Measurements from ENCODE around the gene SPEM2. TPM values are rescaled to one million over a fixed set of nuclear protein-coding genes. Genes with fewer than 3 reads are reported as not detected.
"Not testable (repeated sequence)": the region's sequence is repeated elsewhere in the genome, so short reads cannot be mapped to it uniquely, and the experiment has no call there.

Gene SPEM2
- total RNA-seq, 1 experiment from 2014 or later = not detected

DNA sequence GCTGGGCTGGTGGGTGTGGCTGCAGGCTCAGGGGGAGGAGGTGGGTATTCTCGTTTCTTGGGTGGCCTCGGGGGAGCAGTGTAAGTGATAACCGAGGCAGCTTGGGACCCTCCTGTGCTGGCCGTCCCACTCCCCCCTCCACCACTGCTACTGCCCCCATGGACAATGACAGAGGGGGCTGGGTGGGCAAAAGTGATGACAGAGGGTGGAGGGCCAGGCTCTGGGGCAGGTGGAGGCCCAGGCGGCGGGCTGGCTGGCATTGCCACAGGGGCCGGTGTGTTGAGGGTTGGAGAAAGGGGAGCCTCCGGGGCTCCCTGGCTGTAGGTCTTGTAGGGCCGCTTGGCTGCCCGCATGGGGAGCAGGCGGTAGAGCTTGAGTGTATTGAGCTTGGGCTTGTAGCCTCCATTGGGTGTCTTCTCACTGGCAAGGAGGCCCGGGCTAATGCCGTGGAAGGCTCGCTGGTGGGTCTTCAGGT is 38.0 kb downstream of the SPEM2 start:
- Histone ChIP-seq H3K27me3 (no peaks in the 10 kb centered on the region), H3K9me3 (replicated peaks) (no peaks in the 10 kb centered on the region), H3K27ac (no peak overlapping the region), H3K36me3 (no peaks in the 10 kb centered on the region; the same call in none of the 2 replicates), H3K4me1 (no peaks in the 10 kb centered on the region), H3K4me3 (no peak overlapping the region)
- DNase-seq = no peak

DNA sequence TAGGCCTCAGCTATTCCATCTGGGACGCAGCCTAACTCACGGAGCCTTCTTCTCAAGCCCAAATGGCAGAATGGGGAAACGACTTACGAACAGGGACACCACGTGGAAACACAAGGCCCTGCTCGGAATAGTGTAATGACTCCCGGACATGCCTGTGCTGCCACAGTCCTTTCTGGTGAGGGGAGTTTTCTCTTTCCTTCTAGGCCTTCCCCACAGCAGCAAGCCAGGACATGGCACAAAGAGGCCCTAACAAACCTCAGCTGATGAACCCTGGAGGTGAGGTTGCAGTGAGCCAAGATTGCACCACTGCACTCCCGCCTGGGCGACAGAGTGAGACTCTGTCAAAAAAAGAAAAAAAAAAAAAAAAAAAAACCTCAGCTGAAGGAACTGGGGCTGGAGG is 38.7 kb downstream of the SPEM2 start:
- no peak for DNase-seq
- H3K4me3 ChIP-seq = no peak overlapping the region
- H3K27me3 ChIP-seq = no peaks in the 10 kb centered on the region
- no peaks in the 10 kb centered on the region; the same call in 1 of the 2 replicates for H3K36me3 ChIP-seq
- no peaks in the 10 kb centered on the region for H3K9me3 ChIP-seq (replicated peaks)
- H3K27ac ChIP-seq = no peak overlapping the region
- H3K4me1 ChIP-seq = no peaks in the 10 kb centered on the region

DNA sequence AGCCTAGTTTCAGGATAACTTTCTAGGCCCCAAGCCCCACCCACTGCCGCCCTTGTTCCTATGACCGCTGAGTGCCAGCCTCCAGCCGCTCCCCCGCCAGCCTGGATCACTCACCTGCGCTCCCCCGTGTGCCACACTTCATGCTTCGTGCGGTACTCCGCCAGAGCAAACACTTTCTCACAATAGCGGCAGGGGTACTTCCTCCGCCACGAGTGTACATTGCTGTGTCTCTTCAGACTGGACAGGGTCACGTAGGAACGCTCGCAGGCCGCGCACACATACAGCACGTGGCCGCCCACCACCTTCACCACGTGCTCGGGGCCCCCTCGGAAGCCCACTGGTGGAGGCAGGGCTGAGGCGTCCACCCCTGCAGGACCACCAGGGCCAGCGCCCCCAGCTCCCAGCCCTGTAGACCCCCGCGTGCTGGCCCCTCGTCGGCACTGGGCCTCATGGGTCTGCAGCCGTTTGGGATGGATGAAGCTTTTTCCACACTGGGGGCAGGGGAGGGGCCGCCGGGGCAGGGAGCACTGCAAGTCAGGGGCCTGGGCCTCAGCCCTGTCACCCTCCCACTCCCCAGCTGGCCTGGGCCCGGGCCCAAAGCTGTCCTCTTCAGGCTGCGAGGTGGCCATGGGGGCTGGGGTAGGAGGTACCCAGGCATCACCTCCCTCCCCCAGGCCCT is 40.3 kb downstream of the SPEM2 start:
- Histone ChIP-seq H3K27me3 (no peaks in the 10 kb centered on the region), H3K9me3 (replicated peaks) (no peaks in the 10 kb centered on the region), H3K36me3 (no peaks in the 10 kb centered on the region), H3K4me1 (no peaks in the 10 kb centered on the region), H3K4me3 (no peak overlapping the region), H3K27ac (no peak overlapping the region)
- no peak for DNase-seq

DNA sequence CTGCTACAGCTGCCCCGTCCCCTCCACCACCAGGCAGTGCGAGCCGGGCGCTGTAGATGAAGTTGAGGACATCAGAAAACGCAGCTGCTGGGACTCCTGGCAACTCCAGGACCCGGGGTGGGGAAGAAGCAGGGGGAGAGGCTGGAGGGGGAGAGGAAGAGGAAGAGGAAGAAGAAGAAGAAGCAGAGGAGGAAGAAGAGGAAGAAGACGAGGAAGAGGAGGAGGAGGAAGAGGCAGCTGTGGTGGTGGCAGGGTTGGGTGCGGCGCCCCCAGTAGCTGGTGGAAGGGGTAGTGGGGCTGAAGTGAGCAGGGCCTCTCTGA is 40.9 kb downstream of the SPEM2 start:
- DNase-seq = no peak
- Histone ChIP-seq H3K36me3 (no peaks in the 10 kb centered on the region), H3K4me3 (no peak overlapping the region), H3K4me1 (no peaks in the 10 kb centered on the region), H3K27ac (no peak overlapping the region), H3K9me3 (replicated peaks) (no peaks in the 10 kb centered on the region), H3K27me3 (no peaks in the 10 kb centered on the region)

DNA sequence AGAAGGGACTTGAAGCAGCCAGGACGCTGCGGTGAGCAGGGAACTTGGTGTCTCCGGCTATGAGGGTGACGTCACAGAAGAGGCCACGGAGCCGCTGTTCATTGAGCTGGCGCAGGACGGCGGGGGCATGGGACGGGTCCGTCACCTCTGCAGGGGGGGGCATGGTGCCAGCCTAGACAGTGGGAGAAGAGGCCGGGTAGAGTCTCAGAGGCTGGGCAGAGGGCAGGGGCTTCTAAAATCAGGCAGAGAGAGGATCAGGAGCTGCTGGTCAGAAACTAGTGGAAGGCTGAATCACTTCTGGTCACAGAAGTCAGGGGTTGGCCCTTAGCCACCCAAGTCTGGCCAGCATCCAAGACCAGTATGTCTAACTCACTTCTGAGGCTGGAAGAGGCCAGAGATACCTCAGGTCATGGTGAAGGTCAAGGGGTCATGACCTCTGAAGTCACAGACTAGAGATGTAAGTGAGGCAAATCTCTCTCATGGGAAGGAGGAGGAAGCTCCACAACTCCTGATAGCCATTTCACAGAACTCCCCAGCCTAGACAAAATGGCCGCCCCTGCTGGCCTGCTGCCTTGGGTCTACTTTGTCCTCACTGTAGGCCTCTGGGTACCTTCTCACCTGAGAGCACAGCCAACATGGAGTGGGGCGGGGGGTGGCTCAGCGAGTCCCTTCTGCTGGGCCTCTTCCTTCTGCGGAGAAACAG is 41.4 kb downstream of the SPEM2 start:
- Histone ChIP-seq H3K27ac (no peak overlapping the region), H3K4me3 (no peak overlapping the region), H3K36me3 (no peaks in the 10 kb centered on the region), H3K9me3 (replicated peaks) (no peaks in the 10 kb centered on the region), H3K4me1 (no peaks in the 10 kb centered on the region), H3K27me3 (no peaks in the 10 kb centered on the region)
- no peak for DNase-seq

DNA sequence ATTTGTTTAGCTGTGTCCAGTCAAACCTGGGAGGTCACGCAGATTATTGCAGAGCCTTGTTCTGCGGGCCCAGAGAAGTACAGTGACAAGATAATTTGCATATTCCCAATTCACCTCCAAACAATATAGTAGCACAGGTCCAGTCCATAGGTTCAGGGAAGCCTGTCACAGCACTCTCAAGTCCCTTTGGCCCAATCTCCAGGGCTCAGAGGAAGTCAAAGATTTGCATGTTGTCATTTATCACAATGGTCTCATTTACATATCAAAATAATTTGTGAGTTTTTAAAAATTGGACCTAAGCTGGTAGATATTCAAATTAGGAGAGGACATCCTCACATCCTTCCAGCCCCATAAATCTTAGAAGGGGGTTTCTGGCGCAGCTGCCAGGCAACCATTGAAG is 42.1 kb downstream of the SPEM2 start:
- no peaks in the 10 kb centered on the region for H3K36me3 ChIP-seq
- no peak overlapping the region for H3K27ac ChIP-seq

DNA sequence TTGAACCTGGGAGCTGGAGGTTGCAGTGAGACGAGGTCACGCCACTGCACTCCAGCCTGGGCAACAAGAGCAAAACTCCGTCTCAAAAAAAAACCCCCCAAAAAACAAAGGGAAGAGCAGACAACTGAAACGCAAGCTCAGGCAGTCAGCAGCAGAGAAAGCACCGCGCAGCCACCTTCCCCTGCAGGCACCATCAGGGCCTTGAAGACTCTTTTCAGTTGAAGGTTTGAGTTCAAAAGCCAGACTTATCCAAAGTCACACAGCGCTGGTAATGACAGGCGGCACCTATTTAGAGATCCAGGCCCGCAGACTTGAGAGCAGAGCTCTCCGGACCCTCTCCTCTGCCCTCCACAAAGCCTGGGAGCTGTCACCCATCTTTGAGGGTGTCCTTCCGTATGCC is 42.9 kb downstream of the SPEM2 start:
- Histone ChIP-seq H3K27me3 (no peaks in the 10 kb centered on the region), H3K36me3 (no peaks in the 10 kb centered on the region), H3K4me3 (no peak overlapping the region), H3K9me3 (replicated peaks) (no peaks in the 10 kb centered on the region), H3K4me1 (no peaks in the 10 kb centered on the region), H3K27ac (no peak overlapping the region)
- no peak for DNase-seq

More for the DNA sequence above, 42.1 kb downstream of the SPEM2 start:
- no peak for DNase-seq
- Histone ChIP-seq H3K27me3 (no peaks in the 10 kb centered on the region), H3K4me3 (no peak overlapping the region), H3K4me1 (no peaks in the 10 kb centered on the region), H3K9me3 (replicated peaks) (no peaks in the 10 kb centered on the region)

DNA sequence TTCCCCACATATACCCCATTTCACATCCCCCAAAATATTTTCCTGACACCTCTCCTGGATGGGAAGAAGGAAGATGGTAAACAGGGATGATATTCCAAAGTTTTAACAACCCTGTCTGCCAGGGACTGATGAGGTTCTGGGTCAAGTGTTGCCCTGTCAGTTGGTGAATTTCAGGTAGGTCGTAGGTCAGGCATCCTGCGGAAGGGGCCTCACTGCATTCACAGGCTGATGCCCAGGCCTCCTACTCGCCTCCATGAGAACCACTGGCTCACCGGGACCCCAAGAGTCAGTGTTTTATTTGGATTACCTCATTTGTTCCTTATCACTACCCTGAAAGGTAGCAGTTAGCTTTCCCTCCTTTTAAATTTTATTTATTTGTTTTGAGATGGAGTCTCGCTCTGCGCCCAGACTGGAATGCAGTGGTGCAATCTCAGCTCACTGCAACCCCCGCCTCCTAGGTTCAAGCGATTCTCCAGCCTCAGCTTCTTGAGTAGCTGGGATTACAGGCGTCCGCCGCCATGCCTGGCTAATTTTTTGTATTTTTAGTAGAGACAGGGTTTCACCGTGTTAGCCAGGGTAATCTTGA is 43.5 kb downstream of the SPEM2 start:
- H3K36me3 ChIP-seq = no peaks in the 10 kb centered on the region
- no peaks in the 10 kb centered on the region for H3K4me1 ChIP-seq
- no peak overlapping the region for H3K27ac ChIP-seq
- no peak overlapping the region for H3K4me3 ChIP-seq
- H3K27me3 ChIP-seq = no peaks in the 10 kb centered on the region
- no peak for DNase-seq
- H3K9me3 ChIP-seq (replicated peaks) = no peaks in the 10 kb centered on the region

DNA sequence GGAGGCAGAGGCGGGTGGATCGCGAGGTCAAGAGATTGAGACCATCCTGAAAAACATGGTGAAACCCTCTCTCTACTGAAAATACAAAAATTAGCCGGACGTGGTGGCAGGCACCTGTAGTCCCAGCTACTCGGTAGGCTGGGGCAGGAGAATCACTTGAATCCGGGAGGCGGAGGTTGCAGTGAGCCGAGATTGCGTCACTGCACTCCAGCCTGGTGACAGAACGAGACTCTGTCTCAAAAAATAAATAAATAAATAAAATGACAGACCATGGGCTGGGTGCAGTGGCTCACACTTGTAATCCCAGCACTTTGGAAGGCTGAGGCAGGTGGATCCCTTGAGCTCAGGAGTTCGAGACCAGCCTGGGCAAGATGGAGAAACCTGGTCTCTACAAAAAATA is 44.4 kb downstream of the SPEM2 start:
- not testable (repeated sequence) for H3K27ac ChIP-seq; DNase-seq; H3K27me3 ChIP-seq; H3K36me3 ChIP-seq; H3K4me3 ChIP-seq; H3K4me1 ChIP-seq; H3K9me3 ChIP-seq (replicated peaks)

DNA sequence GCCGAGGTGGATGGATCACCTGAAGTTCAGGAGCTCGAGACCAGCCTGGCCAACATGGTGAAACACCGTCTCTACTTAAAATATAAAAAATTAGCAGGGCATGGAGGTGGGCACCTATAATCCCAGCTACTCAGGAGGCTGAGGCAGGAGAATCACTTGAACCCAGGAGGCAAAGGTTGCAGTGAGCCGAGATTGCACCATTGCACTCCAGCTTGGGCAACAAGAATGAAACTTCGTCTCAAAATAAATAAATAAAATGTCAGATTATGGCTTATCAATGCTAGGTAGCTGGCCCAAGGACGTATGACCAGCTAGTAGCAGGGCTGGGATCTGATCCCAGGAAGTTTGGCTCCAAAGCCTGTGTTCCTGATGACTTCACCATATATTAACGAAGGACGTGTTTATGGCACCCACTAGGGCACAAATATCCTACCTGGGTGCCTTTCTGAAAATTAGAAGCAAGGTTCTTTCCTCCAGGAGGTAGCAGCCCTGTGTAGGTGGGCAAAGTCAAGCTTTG is 45.1 kb downstream of the SPEM2 start:
- H3K4me3 ChIP-seq; H3K4me1 ChIP-seq; H3K27ac ChIP-seq; H3K9me3 ChIP-seq (replicated peaks); H3K27me3 ChIP-seq; DNase-seq; H3K36me3 ChIP-seq: not testable (repeated sequence)

DNA sequence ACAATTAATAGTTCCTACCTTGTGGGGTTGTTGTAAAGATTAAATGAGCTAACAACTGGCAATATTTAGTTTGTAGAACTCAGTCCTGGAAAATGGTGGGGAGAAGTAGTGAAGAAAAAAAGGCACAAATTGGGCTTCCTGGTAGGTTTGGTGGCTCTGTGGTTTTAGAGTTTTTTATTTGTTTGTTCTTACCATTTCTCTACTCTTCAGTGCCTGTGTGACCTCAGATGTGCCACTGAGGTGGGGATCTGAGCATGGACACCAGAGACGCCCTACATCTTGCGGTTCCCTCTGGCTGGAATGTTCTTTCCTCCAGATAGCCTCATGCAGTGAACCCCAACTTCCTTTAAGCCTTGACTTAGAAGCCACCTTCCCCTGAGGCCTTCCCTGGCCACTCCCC is 46.3 kb downstream of the SPEM2 start:
- Histone ChIP-seq H3K9me3 (replicated peaks) (no peaks in the 10 kb centered on the region), H3K4me3 (no peak overlapping the region), H3K36me3 (no peaks in the 10 kb centered on the region), H3K27ac (no peak overlapping the region), H3K27me3 (no peaks in the 10 kb centered on the region), H3K4me1 (no peaks in the 10 kb centered on the region)
- no peak for DNase-seq

DNA sequence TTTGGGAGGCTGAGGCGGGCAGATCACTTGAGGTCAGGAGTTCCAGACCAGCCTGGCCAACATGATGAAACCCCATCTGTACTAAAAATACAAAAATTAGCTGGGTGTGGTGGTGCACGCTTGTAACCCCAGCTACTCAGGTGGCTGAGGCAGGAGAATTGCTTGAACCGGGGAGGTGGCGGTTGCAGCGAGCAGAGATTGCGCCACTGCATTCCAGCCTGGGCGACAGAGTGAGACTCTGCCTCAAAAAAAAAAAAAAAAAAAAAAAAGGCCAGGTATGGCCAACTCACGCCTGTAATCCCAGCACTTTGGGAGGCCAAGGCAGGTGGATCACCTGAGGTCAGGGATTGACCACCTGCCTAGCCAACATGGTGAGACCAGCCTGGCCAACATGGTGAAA is 49.4 kb downstream of the SPEM2 start:
- H3K27me3 ChIP-seq; H3K9me3 ChIP-seq (replicated peaks); H3K27ac ChIP-seq; H3K4me1 ChIP-seq; H3K36me3 ChIP-seq; DNase-seq; H3K4me3 ChIP-seq: not testable (repeated sequence)

DNA sequence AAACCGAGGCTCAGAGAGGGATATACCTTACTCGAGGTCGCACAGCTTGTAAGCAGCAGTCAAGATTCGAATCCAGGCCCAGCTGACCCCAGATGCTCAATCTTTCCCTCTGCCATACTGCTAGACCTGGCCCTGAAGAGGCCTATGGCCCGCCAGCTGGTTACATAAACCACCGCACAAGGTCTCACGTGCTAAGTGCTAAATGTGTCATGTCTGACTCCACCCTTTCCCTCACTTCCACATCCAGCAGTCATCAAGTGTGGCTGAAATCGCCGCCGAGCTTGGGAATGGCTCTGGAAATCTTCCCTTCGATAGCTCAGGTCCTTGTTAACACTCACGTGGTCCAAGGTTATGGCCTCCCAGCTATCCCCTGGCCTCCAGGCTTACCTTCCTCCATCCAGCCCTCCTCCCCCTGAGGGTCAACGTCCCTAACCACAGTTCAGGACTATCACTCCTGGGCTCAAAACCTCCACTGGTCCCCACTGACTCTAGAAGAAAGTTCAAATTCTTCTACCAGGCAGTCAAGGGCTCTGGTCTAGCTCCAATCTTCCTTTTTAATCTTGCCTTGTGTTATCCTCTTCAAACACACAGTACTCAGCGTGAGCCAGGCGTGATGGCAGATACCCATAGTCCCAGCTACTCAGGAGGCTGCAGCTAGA is 50.5 kb downstream of the SPEM2 start:
- no peaks in the 10 kb centered on the region; the same call in 1 of the 2 replicates for H3K4me1 ChIP-seq
- H3K27me3 ChIP-seq = no peaks in the 10 kb centered on the region
- no peaks in the 10 kb centered on the region for H3K36me3 ChIP-seq
- H3K27ac ChIP-seq = no peak overlapping the region
- H3K4me3 ChIP-seq = no peak overlapping the region
- no peaks in the 10 kb centered on the region for H3K9me3 ChIP-seq (replicated peaks)
- DNase-seq = no peak

DNA sequence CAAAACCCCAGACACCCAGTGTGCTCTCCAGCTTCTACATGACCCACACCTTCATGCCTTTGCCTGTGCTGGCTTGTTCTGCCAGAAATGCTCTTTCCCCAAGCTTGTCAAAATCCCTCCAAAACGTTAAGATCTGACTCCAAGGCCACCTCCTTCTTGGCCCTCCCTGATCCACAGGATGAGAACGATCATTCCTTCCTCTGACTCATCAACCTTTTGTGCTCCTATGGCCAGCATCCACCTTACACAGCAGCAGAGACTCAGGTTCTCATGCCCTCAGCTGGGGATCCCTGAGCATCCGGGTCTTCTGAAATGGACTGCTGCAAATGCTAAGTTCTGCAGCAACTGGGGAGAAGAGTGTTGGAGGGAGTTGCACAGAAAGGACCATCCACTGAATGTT is 51.1 kb downstream of the SPEM2 start:
- Histone ChIP-seq H3K27me3 (no peaks in the 10 kb centered on the region), H3K27ac (no peak overlapping the region), H3K4me1 (no peaks in the 10 kb centered on the region; the same call in 1 of the 2 replicates), H3K9me3 (replicated peaks) (no peaks in the 10 kb centered on the region), H3K4me3 (no peak overlapping the region), H3K36me3 (no peaks in the 10 kb centered on the region)
- no peak for DNase-seq

DNA sequence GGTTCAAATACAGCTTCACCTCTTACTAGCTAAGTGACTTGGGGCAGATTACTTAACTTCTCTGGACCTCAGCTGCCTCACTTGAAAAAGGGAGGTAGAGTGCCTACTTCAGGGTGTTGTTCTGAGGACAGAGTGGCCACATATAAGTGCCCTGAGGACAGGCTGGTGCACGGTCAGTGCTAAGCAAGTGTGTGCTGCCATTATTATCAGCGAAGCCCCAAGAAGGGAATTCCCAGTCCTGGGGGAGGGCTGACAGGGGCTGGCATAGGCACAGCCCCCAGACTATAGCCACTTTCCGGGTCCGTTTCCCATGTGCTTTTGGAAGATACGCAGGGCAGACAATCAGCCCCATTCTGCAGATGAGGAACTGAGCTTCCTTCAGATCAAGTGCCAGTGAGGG is 51.5 kb downstream of the SPEM2 start:
- DNase-seq = no peak
- no peak overlapping the region for H3K4me3 ChIP-seq
- no peaks in the 10 kb centered on the region for H3K9me3 ChIP-seq (replicated peaks)
- no peaks in the 10 kb centered on the region; the same call in 1 of the 2 replicates for H3K4me1 ChIP-seq
- H3K36me3 ChIP-seq = no peaks in the 10 kb centered on the region
- no peak overlapping the region for H3K27ac ChIP-seq
- H3K27me3 ChIP-seq = no peaks in the 10 kb centered on the region
